ENCODE measurements around the gene MEAF6.
A peak's percentile ranks its signal among the peaks of the same experiment; 100 is the strongest.
"Not testable (repeated sequence)": the region's sequence is repeated elsewhere in the genome, so short reads cannot be mapped to it uniquely, and the experiment has no call there.

The MEAF6 gene

GRCh38 chr1:37506740-37507139 is 7.8 kb downstream of the MEAF6 start:
- peaks cover 84% of the 10 kb centered on the region for H3K36me3 Mint-ChIP-seq (ENCODE audit: low read depth)
- no peak for DNase-seq
- no peak overlapping the region for H3K4me3 Mint-ChIP-seq
- H3K4me1 Mint-ChIP-seq (ENCODE audit: low read depth) = peaks cover 33% of the 10 kb centered on the region
- H3K27me3 Mint-ChIP-seq = no peaks in the 10 kb centered on the region
- H3K27ac Mint-ChIP-seq = no peak overlapping the region
- H3K9me3 Mint-ChIP-seq = no peaks in the 10 kb centered on the region

DNA sequence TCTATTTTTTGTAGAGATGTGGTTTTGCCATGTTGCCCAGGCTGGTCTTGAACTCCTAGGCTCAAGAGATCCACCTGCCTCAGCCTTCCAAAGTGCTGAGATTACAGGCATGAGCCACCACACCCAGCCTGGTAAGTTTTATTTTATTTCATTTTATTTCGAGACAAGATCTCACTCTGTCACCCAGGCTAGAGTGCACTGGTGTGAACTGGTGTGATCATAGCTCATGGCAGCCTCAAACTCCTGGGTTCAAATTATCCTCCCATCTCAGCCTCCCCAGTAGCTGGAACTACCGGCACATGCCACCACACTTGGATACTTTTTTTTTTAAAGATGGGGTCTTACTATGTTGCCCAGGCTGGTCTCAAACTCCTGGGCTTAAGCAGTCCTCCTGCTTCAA is 11.8 kb downstream of the MEAF6 start:
- DNase-seq, H3K27ac Mint-ChIP-seq, H3K9me3 Mint-ChIP-seq, H3K27me3 Mint-ChIP-seq, H3K4me3 Mint-ChIP-seq: not testable (repeated sequence)
- Mint-ChIP-seq H3K4me1 (ENCODE audit: low read depth) (peaks cover 24% of the 10 kb centered on the region), H3K36me3 (ENCODE audit: low read depth) (peaks cover 86% of the 10 kb centered on the region)

DNA sequence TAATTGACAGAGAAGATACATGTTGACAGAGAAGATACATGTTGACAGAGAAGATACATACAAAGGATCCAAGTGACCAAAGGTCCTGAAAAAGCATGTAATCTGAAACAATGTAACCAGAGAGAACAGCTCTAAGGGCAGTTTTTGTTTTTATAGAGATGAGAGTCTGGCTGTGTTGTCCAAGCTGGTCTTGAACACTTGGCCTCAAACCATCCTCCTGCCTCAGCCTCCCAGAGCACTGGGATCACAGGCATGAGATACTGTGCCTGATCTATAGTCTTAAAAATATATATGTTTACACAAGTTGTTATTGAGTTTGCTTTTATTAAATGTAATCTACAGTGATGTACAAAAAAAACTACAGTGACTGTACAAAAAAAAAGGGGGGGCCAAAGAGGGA is 12.5 kb downstream of the MEAF6 start:
- peaks cover 83% of the 10 kb centered on the region for H3K36me3 Mint-ChIP-seq (ENCODE audit: low read depth)
- peaks cover 23% of the 10 kb centered on the region for H3K4me1 Mint-ChIP-seq (ENCODE audit: low read depth)

GRCh38 chr1:37501661-37502060 is 12.9 kb downstream of the MEAF6 start:
- H3K4me1 Mint-ChIP-seq (ENCODE audit: low read depth) = peaks cover 23% of the 10 kb centered on the region
- H3K4me3 Mint-ChIP-seq = no peak overlapping the region
- DNase-seq = no peak
- peak overlapping the region; percentile 72 for H3K27ac Mint-ChIP-seq
- H3K9me3 Mint-ChIP-seq = no peaks in the 10 kb centered on the region
- no peaks in the 10 kb centered on the region for H3K27me3 Mint-ChIP-seq
- H3K36me3 Mint-ChIP-seq (ENCODE audit: low read depth) = peaks cover 79% of the 10 kb centered on the region

More for the DNA sequence above, 12.5 kb downstream of the MEAF6 start:
- Mint-ChIP-seq H3K4me3 (no peak overlapping the region), H3K9me3 (no peaks in the 10 kb centered on the region), H3K27ac (peak overlapping the region; percentile 72), H3K27me3 (no peaks in the 10 kb centered on the region)
- DNase-seq = no peak

DNA sequence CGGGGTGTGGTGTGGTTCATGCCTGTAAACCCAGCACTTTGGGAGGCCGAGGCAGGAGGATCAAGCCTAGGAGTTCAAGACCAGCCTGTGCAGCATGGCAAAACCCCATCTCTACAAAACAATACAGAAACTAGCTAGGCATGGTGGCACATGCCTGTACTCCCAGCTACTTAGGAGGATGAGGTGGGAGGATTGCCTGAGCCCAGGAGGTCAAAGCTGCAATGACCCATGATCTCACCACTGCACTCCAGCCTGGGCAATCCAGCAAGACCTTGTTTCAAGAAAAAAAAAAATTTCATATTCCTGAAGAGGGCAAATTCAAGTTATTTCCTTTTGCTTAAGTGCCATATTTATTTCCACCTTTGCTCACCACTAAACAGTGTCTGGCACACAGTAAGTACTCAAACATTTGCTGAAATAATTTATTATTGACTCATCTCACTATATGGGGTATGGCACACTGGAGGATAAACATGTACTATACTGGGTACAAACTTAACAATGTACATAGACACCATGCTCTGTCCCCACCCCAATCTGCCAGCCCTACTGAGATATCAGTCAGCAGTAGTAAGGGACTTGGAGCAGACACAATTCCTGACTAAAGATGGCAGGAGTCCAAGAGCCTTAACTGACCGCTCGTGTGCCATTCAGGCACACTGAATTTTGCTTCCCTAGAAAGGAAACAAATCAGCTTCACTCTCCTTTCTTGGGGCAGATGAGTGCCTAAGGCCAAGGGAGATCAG is 15.5 kb downstream of the MEAF6 start:
- Mint-ChIP-seq H3K4me3 (no peak overlapping the region), H3K9me3 (no peaks in the 10 kb centered on the region), H3K36me3 (ENCODE audit: low read depth) (peaks cover 74% of the 10 kb centered on the region), H3K4me1 (ENCODE audit: low read depth) (peaks cover 24% of the 10 kb centered on the region), H3K27me3 (no peaks in the 10 kb centered on the region), H3K27ac (peak overlapping the region; percentile 33)
- no peak for DNase-seq

DNA sequence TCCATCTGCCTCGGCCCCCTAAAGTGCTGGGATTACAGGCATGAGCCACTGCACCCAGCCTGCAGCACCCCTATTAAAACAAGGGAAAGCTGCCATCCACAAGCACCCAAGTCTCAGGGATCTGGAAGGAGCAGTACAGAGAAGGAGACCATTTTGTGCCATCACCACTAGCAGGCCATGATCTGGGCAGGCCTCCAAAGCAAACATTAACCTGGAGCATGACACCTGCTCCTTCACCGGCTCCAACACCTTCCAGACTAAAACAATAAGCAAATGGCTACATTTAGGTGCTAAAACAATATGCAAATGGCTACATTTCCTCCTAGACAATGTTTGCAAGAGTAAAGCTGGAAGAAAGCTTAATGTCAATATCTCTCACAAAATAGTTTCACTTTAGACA is 16.7 kb downstream of the MEAF6 start:
- peaks cover 35% of the 10 kb centered on the region for H3K4me1 Mint-ChIP-seq (ENCODE audit: low read depth)
- no peak for DNase-seq
- no peaks in the 10 kb centered on the region for H3K9me3 Mint-ChIP-seq
- no peaks in the 10 kb centered on the region for H3K27me3 Mint-ChIP-seq
- H3K36me3 Mint-ChIP-seq (ENCODE audit: low read depth) = peaks cover 76% of the 10 kb centered on the region
- H3K27ac Mint-ChIP-seq = no peak overlapping the region
- no peak overlapping the region for H3K4me3 Mint-ChIP-seq

GRCh38 chr1:37495875-37496274 is 18.7 kb downstream of the MEAF6 start:
- Mint-ChIP-seq H3K4me3 (no peak overlapping the region), H3K36me3 (ENCODE audit: low read depth) (peaks cover 76% of the 10 kb centered on the region), H3K27me3 (no peaks in the 10 kb centered on the region), H3K9me3 (no peaks in the 10 kb centered on the region), H3K27ac (peak overlapping the region; percentile 29), H3K4me1 (ENCODE audit: low read depth) (peaks cover 38% of the 10 kb centered on the region)
- no peak for DNase-seq

DNA sequence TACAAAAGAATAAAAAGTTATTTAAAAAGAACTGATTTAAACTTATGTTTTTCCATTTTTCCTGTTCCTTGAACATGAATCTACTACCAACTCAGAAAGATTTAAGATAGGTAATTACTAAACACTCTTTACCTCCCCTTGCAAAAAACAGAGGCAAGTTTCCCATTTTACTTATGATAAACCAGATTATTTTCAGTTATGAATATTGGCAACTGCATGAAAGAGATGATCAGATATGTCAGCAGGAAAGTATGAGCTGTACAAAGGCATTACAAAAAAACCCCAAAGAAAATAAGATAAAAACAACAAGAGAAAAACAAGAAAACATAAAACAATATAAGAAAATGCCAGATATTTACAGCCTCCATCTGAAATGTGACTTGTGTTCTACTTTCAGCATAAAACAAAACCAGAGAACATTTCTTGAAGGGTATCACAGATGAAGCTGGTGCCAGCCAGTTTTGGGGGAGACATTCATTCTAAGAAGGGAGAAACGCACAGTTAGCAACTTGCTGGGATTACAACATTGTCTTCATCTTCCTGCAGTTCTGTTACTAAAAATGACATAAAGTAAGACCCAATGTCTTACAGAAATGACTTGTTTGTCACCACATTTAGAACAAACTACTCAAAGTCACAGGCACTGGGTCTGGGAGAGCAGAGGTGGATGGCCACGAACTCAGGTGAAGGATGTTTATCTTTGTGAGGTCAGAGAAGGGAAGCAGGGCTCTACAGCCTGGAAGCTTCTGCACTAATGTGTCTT is 21.0 kb downstream of the MEAF6 start:
- Mint-ChIP-seq H3K36me3 (ENCODE audit: low read depth) (peaks cover 68% of the 10 kb centered on the region), H3K9me3 (no peaks in the 10 kb centered on the region), H3K27ac (peak overlapping the region; percentile 93), H3K27me3 (no peaks in the 10 kb centered on the region), H3K4me3 (no peak overlapping the region), H3K4me1 (ENCODE audit: low read depth) (peaks cover 31% of the 10 kb centered on the region)
- no peak for DNase-seq

DNA sequence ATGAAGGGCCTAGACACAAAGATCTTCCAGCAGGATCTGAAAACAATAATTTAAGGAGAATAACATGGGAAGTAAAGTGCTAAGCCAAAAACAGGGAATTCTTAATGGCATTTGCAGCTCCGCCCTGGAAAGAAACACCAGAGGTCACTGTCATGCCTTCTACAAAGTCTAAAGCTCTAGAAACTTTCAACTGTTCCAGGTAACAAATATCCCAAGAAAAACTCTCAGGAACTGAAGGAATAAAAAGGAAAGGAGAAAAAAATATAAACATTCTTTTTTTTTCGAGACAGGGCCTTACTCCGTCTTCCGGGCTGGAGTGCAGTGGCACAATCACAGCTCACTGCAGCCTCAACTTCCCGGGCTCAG is 27.0 kb downstream of the MEAF6 start:
- H3K27me3 Mint-ChIP-seq = no peaks in the 10 kb centered on the region
- H3K4me1 Mint-ChIP-seq (ENCODE audit: low read depth) = peaks cover 20% of the 10 kb centered on the region
- H3K27ac Mint-ChIP-seq = peak overlapping the region; percentile 66
- no peak for DNase-seq
- peaks cover 63% of the 10 kb centered on the region for H3K36me3 Mint-ChIP-seq (ENCODE audit: low read depth)
- H3K9me3 Mint-ChIP-seq = no peaks in the 10 kb centered on the region
- no peak overlapping the region for H3K4me3 Mint-ChIP-seq

DNA sequence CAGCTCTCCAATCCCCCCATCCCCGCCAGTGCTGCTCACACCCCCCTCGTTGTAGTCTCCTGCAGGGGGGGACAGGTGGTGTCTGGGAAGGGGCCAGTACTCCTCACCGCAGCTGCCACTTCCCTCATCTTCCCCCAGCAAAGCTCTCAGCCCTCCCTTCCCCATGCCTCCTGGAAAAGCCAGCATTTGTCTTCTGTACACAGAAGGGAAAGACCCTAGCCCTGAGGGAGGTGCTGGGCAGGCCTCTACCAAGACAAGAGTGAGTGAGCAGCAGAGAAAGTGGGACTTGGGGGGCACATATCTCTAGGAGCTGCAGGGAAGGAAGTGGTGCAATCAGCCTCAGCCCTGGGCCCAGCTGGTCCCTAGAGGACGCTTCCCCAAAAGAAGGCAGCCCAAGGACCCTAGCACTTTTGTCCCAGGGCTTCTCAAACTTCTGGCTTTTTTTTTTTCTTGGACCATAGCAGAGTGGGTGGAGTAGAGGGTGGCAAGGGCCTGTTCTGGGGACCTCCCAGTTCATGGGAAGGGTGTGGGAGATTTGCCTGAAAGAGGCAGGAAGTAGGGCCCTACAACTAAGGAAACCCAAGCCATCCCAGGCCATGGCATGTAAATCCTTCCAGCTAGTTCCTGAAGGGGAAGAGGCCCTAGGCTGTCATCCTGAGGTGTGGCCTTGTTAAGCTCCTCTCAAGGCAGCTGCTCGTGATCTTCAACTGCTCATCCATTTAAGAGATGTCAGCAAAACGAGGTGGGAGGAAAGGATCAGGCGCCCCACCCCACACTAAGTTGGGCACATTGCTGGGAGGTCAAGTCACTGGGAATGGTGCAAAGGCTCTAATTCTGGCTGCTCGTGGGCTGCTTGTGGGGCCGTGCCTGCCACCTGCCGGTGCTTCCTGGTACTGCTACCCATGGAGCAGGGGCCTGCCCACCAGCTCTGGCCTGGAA is 27.6 kb downstream of the MEAF6 start:
- Mint-ChIP-seq H3K9me3 (no peaks in the 10 kb centered on the region), H3K27ac (peak overlapping the region; percentile 66), H3K4me1 (ENCODE audit: low read depth) (peaks cover 25% of the 10 kb centered on the region), H3K4me3 (no peak overlapping the region), H3K36me3 (ENCODE audit: low read depth) (peaks cover 63% of the 10 kb centered on the region), H3K27me3 (no peaks in the 10 kb centered on the region)
- peak; percentile 90 for DNase-seq

DNA sequence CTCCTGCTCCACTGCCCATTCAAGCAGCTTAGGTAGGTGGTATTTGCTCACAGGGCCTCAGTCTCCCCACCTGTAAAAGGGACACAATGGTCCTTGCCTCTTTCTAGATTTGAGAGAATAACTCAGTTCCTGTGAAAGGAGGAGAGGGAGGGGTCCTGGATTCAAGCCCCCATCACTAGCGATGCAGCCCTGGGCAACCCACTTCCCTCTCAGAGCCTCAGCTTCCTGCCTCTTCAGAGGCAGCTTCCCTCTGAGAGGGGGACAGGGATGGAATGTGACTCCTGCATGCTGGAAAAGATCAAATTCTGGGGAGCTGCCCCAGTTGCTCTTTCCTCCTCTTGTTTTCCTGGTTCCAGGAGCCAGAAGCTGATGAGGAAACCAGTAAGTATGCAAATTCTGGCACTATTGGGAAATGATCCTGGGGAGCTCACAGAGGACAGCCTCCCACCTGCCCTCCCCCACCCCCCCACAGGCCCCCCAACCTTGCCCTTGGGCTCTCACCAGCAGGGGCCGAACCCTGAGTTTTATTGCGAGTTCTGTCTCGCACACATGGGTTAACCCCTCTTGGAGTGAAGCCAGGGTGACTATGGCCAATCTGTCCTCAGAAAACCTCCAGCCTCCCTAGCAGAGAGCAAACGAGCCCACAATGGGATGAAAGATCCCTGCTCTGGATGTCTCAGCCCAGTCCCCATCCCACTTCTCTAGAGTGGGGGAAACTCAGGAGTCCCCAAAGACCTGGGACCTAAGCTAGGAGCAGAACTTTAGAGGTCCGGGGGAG is 28.5 kb downstream of the MEAF6 start:
- Mint-ChIP-seq H3K27ac (peak overlapping the region; percentile 66), H3K36me3 (ENCODE audit: low read depth) (peaks cover 66% of the 10 kb centered on the region), H3K9me3 (no peaks in the 10 kb centered on the region), H3K4me3 (no peak overlapping the region), H3K27me3 (no peaks in the 10 kb centered on the region), H3K4me1 (ENCODE audit: low read depth) (peaks cover 33% of the 10 kb centered on the region)
- DNase-seq = no peak

GRCh38 chr1:37484325-37485051 is 30.1 kb downstream of the MEAF6 start:
- peaks cover 48% of the 10 kb centered on the region for H3K4me1 Mint-ChIP-seq (ENCODE audit: low read depth)

GRCh38 chr1:37483785-37484184 is 30.8 kb downstream of the MEAF6 start:
- Mint-ChIP-seq H3K36me3 (ENCODE audit: low read depth) (peaks cover 75% of the 10 kb centered on the region), H3K27ac (peak overlapping the region; percentile 99), H3K27me3 (no peaks in the 10 kb centered on the region), H3K4me1 (ENCODE audit: low read depth) (peaks cover 53% of the 10 kb centered on the region), H3K9me3 (no peaks in the 10 kb centered on the region), H3K4me3 (no peak overlapping the region)
- no peak for DNase-seq

More at GRCh38 chr1:37484325-37485051, 30.1 kb downstream of the MEAF6 start:
- Mint-ChIP-seq H3K27ac (peak overlapping the region; percentile 99), H3K27me3 (no peaks in the 10 kb centered on the region), H3K9me3 (no peaks in the 10 kb centered on the region), H3K4me3 (no peak overlapping the region), H3K36me3 (ENCODE audit: low read depth) (peaks cover 70% of the 10 kb centered on the region)
- DNase-seq = no peak
